Common myeloid progenitor, CD34-positive (primary cell): Measurements from ENCODE around the gene TCTN2.

Experiments
- CTCF ChIA-PET: fragments of 350-600 bp; sonication (Branson Sonifier 250); formaldehyde crosslinking; loops from one replicate; lab custom pipeline; 2021; ENCODE audit warnings: antibody characterized with exemption; lab: Charles Lee
- POLR2A ChIA-PET: fragments of 350-600 bp; sonication (Branson Sonifier 250); formaldehyde crosslinking; loops from one replicate; lab custom pipeline; 2021; ENCODE audit warnings: antibody characterized with exemption; lab: Charles Lee
- DNase-seq, 3 donors: peaks; one replicate each; pipeline versions ENCODE4 v3.0.0 to v3.0.0-alpha.2; 2013
- H3K27ac ChIP-seq, 2 experiments: 1 replicate in 1 of 2; 2 replicates in 1 of 2; pipeline ENCODE4 v1.7.0; 2013; ENCODE audit warnings: inconsistent platforms in 2 of 2, low read length in 2 of 2, mild to moderate bottlenecking in 2 of 2, low read depth in 1 of 2, moderate library complexity in 1 of 2; ENCODE audit not compliant: severe bottlenecking in 2 of 2, insufficient read depth in 1 of 2, poor library complexity in 1 of 2
- H3K27me3 ChIP-seq, 5 experiments: replicated peaks in 2 of 5; 1 replicate in 3 of 5; 2 replicates in 2 of 5; pipeline versions ENCODE4 v1.6.1 to v1.7.0; 2013; ENCODE audit warnings: low read length in 4 of 5, mild to moderate bottlenecking in 2 of 5, moderate library complexity in 2 of 5, inconsistent platforms in 1 of 5; ENCODE audit not compliant: insufficient read depth in 5 of 5, control insufficient read depth in 4 of 5
- H3K36me3 ChIP-seq, 4 experiments: 1 replicate in 2 of 4; 2 replicates in 2 of 4; pipeline versions ENCODE4 v1.6.1 to v1.7.0; 2013; ENCODE audit warnings: low read length in 3 of 4, control low read depth in 1 of 4, mild to moderate bottlenecking in 1 of 4; ENCODE audit not compliant: control insufficient read depth in 4 of 4, insufficient read depth in 4 of 4
- H3K4me1 ChIP-seq, 4 experiments: 1 replicate in 3 of 4; 2 replicates in 1 of 4; pipeline versions ENCODE4 v1.6.1 to v1.7.1; 2013; ENCODE audit warnings: low read length in 3 of 4, mild to moderate bottlenecking in 3 of 4, control low read depth in 1 of 4, inconsistent platforms in 1 of 4, moderate library complexity in 1 of 4; ENCODE audit not compliant: control insufficient read depth in 4 of 4, insufficient read depth in 4 of 4; ENCODE audit errors: control extremely low read depth in 1 of 4
- H3K4me3 ChIP-seq, 7 experiments: 1 replicate in 4 of 7; 2 replicates in 3 of 7; pipeline versions ENCODE4 v1.5.1 to v1.7.0; 2013; ENCODE audit warnings: mild to moderate bottlenecking in 7 of 7, low read length in 6 of 7, moderate library complexity in 6 of 7, inconsistent platforms in 2 of 7, low read depth in 2 of 7, control low read depth in 1 of 7; ENCODE audit not compliant: insufficient read depth in 4 of 7, control insufficient read depth in 1 of 7; ENCODE audit errors: extremely low read depth in 1 of 7
- H3K9me3 ChIP-seq, 5 experiments: 1 replicate in 4 of 5; 2 replicates in 1 of 5; pipeline versions ENCODE4 v1.6.1 to v1.7.1; 2013; ENCODE audit warnings: low read length in 4 of 5, mild to moderate bottlenecking in 2 of 5, inconsistent platforms in 1 of 5, low read depth in 1 of 5, moderate library complexity in 1 of 5; ENCODE audit not compliant: control insufficient read depth in 4 of 5, insufficient read depth in 2 of 5; ENCODE audit errors: control extremely low read depth in 1 of 5
- WGBS: methylation state at CpG from one replicate; pipeline ENCODE4 v1.1.5; 2013; ENCODE audit not compliant: insufficient coverage; 5-methylcytosine and 5-hydroxymethylcytosine counted together

The TCTN2 gene

DNA sequence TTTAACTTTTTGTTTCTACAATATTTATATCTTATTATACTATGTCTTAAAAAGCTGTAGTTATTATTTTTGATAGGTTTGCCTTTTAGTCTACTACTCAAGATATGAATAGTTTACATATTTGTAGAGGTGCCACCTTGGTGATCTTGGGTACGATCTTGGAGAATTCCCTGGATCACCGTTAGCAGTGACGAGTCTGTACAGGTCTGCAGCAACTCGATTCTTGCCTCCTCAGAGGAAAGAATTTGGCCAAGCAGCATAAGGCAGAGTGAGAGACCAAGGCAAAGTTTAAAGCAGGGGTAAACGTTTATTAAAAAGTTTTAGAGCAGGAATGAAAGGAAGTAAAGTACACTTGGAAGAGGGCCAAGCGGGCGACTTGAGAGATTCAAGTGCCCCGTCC lies 3.1 kb upstream of the TCTN2 start:
- Histone ChIP-seq H3K4me1 (peaks cover 4 to 16% (median 10%) of the 10 kb centered on the region in 4 experiments), H3K9me3 (peaks cover 0 to 3% (median 0%) of the 10 kb centered on the region in 5 experiments), H3K36me3 (peaks cover 0 to 7% (median under 1%) of the 10 kb centered on the region in 4 experiments), H3K27ac (no peak overlapping the region), H3K4me3 (no peak overlapping the region), H3K27me3 (no peaks in the 10 kb centered on the region)
- ChIA-PET POLR2A (no interaction called here), CTCF (interaction anchor here (0.8 kb wide), 1 partner anchor 45 kb away, joined by 3 read pairs; no protein-coding TSS in a partner anchor)
- WGBS, result 93% methylated on average over 8 of the region's 8 CpGs
- no peak for DNase-seq

DNA sequence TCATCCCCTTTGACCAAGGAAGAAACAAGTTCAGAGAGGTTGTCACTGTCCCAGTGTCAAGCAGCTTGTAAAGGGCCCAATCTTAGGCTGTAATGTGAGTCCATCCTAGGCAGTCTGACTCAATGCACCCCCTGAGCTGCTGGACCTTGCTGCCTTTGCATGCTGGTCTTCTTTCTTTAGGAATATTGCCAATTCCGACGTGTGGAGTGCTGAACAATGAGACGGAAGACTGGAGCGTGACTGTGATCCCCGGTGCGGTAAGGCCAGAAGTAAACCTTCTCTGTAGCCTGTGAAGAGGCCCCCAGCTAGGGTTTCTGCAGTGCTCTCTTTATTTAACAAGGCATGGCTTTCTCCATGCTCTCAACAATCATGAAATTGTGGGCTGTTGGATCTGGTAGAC lies 963 bp downstream of the TCTN2 start:
- peaks cover 4 to 16% (median 10%) of the 10 kb centered on the region in 4 experiments for H3K4me1 ChIP-seq
- H3K4me3 ChIP-seq, result peak overlapping the region in 6 of 7 experiments; percentile 88 to 97 (median 90)
- H3K27me3 ChIP-seq, result no peaks in the 10 kb centered on the region
- ChIA-PET POLR2A (no interaction called here), CTCF (interaction anchor here (0.8 to 1.1 kb wide), 2 partner anchors 44 to 86 kb away, joined by 3 read pairs; no protein-coding TSS in a partner anchor)
- no peak overlapping the region for H3K27ac ChIP-seq
- peaks cover 0 to 19% (median 0%) of the 10 kb centered on the region in 4 experiments for H3K36me3 ChIP-seq
- H3K9me3 ChIP-seq, result peaks cover 0 to 3% (median 0%) of the 10 kb centered on the region in 5 experiments
- no peak for DNase-seq
- 98% methylated on average over 6 of the region's 6 CpGs for WGBS

DNA sequence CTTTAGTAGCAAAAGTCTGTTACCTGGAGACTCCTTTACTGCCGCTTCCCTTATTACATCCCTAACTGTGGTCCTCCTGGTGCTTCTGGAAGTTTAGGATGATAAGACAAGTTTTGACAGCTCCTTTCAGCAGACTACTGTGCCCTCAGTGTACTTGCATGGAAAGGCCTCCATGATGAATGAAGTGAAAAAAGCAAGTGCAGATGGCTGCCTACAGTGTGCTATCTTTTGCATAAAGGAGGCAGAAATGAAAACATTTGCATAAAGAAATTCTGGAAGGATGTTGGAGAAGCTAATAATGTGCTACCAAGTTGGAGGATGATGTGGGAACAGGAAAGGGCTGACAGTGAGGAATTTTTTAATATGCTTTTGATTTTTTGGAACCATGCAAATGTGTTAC lies 4.5 kb downstream of the TCTN2 start:
- H3K4me1 ChIP-seq, result peaks cover 4 to 11% (median 7%) of the 10 kb centered on the region in 4 experiments
- H3K27ac ChIP-seq, result no peak overlapping the region
- no peak for DNase-seq
- ChIA-PET POLR2A (interaction anchor here (0.6 kb wide), 1 partner anchor 9 kb away, joined by 5 read pairs; no protein-coding TSS in a partner anchor), CTCF (interaction anchor here (1.0 to 1.6 kb wide), 2 partner anchors 11 to 55 kb away, joined by 4 to 5 read pairs; no protein-coding TSS in a partner anchor)
- no peak overlapping the region for H3K4me3 ChIP-seq
- H3K9me3 ChIP-seq, result no peaks in the 10 kb centered on the region
- peaks cover 2 to 29% (median 3%) of the 10 kb centered on the region in 4 experiments for H3K36me3 ChIP-seq
- H3K27me3 ChIP-seq, result no peaks in the 10 kb centered on the region
- 100% methylated on average over 1 of the region's 1 CpG for WGBS

DNA sequence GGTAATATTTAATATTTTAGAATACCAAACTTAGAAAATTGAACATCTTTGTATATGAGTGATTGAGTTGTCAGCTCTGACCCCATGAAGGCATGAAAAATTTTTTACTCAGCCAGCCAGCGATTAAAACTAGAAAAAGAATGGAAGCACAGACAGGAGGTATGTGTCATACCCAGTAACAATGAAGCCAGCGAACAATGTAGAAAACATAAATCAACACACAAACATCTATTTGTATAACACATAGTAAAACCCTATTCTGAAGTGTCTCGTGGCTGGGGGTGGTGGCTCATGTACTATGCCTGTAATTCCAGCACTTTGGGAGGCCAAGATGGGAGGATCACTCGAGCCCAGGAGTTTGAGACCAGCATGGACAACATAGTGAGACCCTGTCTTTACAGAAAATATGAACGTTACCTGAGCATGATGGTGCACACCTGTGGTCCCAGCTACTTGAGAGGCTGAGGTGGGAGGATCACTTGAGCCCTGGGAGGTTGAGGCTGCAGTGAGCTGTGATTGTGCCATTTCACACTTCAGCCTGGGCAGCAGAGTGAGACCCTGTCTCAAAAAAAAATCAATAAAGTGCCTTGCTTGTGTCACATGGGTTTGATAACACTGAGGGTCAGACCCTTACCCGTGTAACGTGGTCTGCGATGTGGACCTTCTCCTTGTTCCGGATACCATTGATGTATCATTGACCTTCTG lies 5.9 kb downstream of the TCTN2 start:
- no peak for DNase-seq
- Histone ChIP-seq H3K9me3 (no peaks in the 10 kb centered on the region), H3K4me1 (peaks cover under 1 to 2% (median under 1%) of the 10 kb centered on the region in 4 experiments), H3K27me3 (no peaks in the 10 kb centered on the region), H3K27ac (no peak overlapping the region), H3K36me3 (peaks cover 3 to 36% (median 8%) of the 10 kb centered on the region in 4 experiments), H3K4me3 (no peak overlapping the region)
- WGBS, result 93% methylated on average over 7 of the region's 9 CpGs
- ChIA-PET CTCF (interaction anchor here (1.2 to 1.6 kb wide), 2 partner anchors 18 to 56 kb away, joined by 3 to 5 read pairs; no protein-coding TSS in a partner anchor), POLR2A (interaction anchor here (0.6 kb wide), 1 partner anchor 18 kb away, joined by 4 read pairs; no protein-coding TSS in a partner anchor)

DNA sequence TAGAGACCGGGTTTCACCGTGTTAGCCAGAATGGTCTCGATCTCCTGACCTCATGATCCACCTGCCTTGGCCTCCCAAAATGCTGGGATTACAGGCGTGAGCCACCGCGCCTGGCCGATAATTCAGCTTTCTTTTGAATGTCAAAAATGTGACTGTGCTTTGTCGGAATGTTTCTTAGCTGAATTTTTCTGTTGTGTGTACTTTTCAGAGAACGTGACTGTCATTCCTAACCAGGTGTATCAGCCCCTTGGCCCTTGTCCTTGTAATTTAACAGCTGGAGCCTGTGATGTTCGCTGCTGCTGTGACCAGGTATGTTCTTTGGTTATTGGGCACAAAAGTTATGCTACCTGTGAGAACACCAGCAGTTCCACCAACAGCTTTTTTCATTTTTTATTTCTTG lies 8.1 kb downstream of the TCTN2 start:
- peaks cover 0 to under 1% (median 0%) of the 10 kb centered on the region in 4 experiments for H3K4me1 ChIP-seq
- 98% methylated on average over 8 of the region's 10 CpGs for WGBS
- no peak overlapping the region for H3K4me3 ChIP-seq
- no peak overlapping the region for H3K27ac ChIP-seq
- peaks cover 3 to 30% (median 9%) of the 10 kb centered on the region in 4 experiments for H3K36me3 ChIP-seq
- no peak for DNase-seq
- POLR2A ChIA-PET, result interaction anchor here (0.6 kb wide), 1 partner anchor 54 kb away, joined by 3 read pairs; no protein-coding TSS in a partner anchor
- H3K27me3 ChIP-seq, result no peaks in the 10 kb centered on the region
- CTCF ChIA-PET, result interaction anchor here (1.0 to 1.3 kb wide), 4 partner anchors 9 to 70 kb away, joined by 3 to 5 read pairs (median 4); no protein-coding TSS in a partner anchor
- H3K9me3 ChIP-seq, result no peaks in the 10 kb centered on the region

DNA sequence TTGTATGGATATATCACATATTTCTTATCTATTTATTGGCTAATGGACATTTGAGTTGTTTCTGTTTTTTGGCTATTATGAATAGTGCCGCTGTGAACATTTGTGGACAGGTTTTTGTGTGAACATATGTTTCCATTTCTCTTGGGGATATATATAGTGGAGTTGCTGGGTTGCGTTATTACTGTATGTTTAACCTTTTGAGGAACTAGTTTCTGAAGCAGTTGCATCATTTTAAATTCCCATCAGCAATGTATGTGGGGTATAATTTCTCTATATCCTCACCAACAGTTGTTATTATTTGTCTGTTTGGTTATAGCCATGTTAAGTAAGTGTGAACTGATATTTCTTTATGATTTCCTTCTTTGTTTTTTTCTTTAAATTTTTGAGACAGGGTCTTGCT lies 10.7 kb downstream of the TCTN2 start:
- no peak for DNase-seq
- H3K27me3 ChIP-seq, result no peaks in the 10 kb centered on the region
- CTCF ChIA-PET, result no interaction called here
- H3K4me1 ChIP-seq, result peaks cover 0 to 1% (median 0%) of the 10 kb centered on the region in 4 experiments
- 100% methylated on average over 1 of the region's 2 CpGs for WGBS
- no peak overlapping the region for H3K4me3 ChIP-seq
- POLR2A ChIA-PET, result no interaction called here
- no peaks in the 10 kb centered on the region for H3K9me3 ChIP-seq
- H3K36me3 ChIP-seq, result peaks cover 3 to 23% (median 11%) of the 10 kb centered on the region in 4 experiments
- peak overlapping the region in 1 of 2 experiments; percentile 15 for H3K27ac ChIP-seq
